Cardiac fibroblast (primary cell): Measurements from ENCODE around the gene GPR132.
"Not testable (repeated sequence)": the region's sequence is repeated elsewhere in the genome, so short reads cannot be mapped to it uniquely, and the experiment has no call there.

ENCODE experiments used
- DNase-seq, 2 donors: peaks; one replicate each; pipeline versions ENCODE4 v3.0.0 to v3.0.0-alpha.2; 2010; ENCODE audit warnings: low read depth in 2 of 2
- H3K4me3 ChIP-seq, 2 donors: replicated peaks in 1 of 2; 1 replicate in 1 of 2; 2 replicates in 1 of 2; pipeline ENCODE4 v1.5.1; 2011; ENCODE audit warnings: low read depth in 2 of 2, low read length in 2 of 2, mild to moderate bottlenecking in 2 of 2, moderate library complexity in 1 of 2
- CTCF ChIP-seq: IDR thresholded peaks from one replicate; pipeline ENCODE4 v1.5.1; 2011; ENCODE audit warnings: low read depth, mild to moderate bottlenecking, low read length, inconsistent platforms

GPR132 gene

DNA sequence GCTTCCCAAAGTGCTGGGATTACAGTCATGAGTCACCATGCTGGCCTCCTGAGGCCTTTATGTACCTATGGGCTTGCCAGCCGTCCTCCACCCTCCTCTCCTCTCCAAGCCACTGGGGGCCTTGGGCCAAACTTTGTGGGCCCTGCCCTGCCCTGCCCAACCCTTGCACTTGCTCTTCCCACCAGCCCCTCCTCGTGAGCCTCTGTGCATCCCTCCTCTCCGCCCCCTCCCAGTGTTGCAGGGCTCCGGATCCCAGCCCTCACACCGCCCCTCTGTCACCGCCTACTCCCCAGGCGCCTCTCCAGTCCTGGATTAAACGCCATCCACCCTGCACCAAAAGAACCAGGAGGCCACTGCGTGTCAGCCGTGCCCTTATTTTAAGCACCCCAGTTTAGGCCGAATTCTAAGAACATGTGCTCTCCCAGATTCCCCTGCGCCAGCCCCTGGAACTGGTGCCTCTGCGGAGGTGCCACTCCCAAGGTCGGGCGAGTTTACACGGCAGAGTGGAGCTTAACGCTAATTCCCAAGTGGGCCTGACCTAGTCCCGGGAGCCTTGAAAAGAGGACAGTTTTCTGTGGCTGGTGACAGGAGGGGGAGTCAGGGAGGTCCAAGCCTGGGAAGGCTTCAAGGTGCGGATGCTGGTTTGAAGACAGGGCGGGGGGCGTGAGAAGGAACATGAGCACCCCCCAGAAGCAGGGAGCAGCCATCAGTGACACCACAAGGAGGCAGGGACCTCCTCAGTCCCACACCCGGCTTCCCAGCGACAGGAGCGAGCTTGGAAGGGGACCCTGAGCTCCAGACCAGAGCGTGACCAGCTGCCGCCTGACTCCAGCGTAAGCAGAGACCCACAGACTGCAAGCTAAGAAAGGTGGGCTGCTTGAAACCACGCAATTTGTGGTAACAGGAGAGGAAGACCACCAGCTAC is 23.1 kb downstream of the GPR132 start:
- no peak for DNase-seq
- H3K4me3 ChIP-seq: no peak overlapping the region
- TF ChIP-seq CTCF: no peak

- no peak overlapping the region for H3K4me3 ChIP-seq
- TF ChIP-seq CTCF: no peak
- no peak for DNase-seq
These were observed 25.6 kb downstream of the GPR132 start for GRCh38 chr14:105039458-105040205.

- H3K4me3 ChIP-seq, DNase-seq: not testable (repeated sequence)
These were observed 29.6 kb downstream of the GPR132 start for GRCh38 chr14:105035616-105036015.

DNA sequence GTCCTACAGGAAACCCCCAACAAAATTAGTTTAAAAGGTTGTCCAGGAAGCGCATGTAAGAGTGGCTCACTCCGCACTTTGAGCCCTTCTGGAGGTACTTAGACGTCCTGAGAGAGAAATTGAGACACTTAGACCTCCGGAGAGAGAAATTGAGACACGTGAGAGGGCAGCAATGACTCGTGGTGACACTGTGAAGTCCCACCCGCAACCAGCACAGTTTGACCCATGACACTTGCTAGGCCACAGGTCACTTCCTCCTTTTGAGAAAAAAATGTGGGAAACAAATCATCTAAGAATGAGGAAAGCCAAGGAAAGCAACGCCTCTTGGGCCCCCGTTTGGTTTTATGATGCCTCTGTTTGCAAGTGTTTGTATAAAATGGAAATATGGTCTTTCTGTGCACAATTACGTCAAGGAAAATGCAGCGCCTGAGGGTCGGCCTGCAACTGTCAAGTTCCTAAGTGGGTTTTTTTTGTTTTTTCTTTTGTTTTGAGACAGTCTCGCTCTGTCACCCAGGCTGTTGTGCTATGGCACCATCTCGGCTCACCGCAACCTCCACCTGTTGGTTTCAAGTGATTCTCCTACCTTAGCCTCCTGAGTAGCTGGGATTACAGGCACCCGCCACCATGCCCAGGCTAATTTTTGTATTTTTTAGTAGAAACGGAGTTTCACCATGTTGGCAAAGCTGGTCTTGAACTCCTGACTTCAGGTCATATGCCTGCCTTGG is 30.8 kb downstream of the GPR132 start:
- no peak overlapping the region for H3K4me3 ChIP-seq
- DNase-seq: no peak
- no peak for TF ChIP-seq CTCF

- peak overlapping the region; percentile 46 to 47 for H3K4me3 ChIP-seq
- DNase-seq: not testable (repeated sequence)
These were observed 31.8 kb downstream of the GPR132 start for GRCh38 chr14:105033412-105033900.

DNA sequence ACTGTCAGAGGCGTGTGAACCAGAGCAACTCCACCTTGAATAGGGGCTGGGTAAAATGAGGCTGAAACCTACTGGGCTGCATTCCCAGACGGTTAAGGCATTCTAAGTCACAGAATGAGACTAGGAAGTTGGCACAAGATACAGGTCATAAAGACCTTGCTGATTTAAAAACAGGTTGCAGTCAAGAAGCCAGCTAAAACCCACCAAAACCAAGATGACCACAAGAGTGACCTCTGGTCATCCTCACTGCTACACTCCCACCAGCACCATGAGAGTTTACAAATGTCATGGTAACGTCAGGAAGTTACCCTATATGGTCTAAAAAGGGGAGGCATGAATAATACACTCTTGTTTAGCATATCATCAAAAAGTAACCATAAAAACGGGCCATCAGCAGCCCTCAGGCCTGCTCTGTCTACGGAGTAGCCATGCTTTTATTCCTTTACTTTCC is 32.8 kb downstream of the GPR132 start:
- H3K4me3 ChIP-seq, DNase-seq: not testable (repeated sequence)

DNA sequence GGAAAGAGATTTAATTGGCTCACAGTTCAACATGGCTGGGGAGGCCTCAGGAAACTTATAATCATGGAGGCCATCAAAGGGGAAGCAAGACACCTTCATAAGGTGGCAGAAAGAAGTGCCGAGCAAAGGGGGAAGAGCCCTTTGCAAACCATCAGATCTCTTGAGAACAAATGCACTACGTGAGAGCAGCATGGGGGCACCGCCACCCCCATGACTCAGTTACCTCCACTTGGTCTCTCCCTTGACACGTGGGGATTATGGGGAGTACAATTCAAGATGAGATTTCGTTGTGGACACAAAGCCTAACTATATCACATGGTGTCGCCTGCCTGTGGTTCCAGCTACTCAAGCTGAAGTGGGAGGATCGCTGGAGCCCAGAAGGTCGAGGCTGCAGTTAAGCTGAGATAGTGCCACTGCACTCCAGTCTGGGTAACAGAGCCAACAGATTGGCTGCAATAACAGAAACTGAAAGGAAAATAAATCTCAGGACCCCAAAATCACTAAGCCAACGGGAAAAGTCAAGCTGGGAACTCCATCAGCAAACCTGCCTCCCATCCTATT is 34.3 kb downstream of the GPR132 start:
- H3K4me3 ChIP-seq: no peak overlapping the region
- no peak for DNase-seq
- no peak for TF ChIP-seq CTCF
